Activated CD4-positive, alpha-beta T cell treated with anti-CD3 and anti-CD28 coated beads for 36 hours (primary cell): ENCODE data around the gene KEL. TPM values are rescaled to one million over a fixed set of nuclear protein-coding genes. Genes with fewer than 3 reads are reported as not detected.

Experiments used
- ATAC-seq: fragments of 200-7000 bp; cut with Tn5 transposase; one replicate; pipeline ENCODE4 v1.10.0; 2021; ENCODE audit warnings: mild to moderate bottlenecking, moderate library complexity
- CTCF ChIA-PET: fragments of 350-600 bp; sonication (Branson Sonifier 250); formaldehyde crosslinking; loops from one replicate; lab custom pipeline; 2021; ENCODE audit warnings: antibody characterized with exemption; lab: Charles Lee
- POLR2A ChIA-PET: fragments of 350-600 bp; sonication (Branson Sonifier 250); formaldehyde crosslinking; loops from one replicate; lab custom pipeline; 2021; ENCODE audit warnings: antibody characterized with exemption, inconsistent platforms; lab: Charles Lee
- DNase-seq: peaks from one replicate; pipeline ENCODE4 v3.0.0-alpha.2; 2020
- H3K27ac Mint-ChIP-seq: one replicate; pipeline ENCODE4 v1.8.0; 2021; ENCODE audit warnings: mixed read lengths
- H3K27me3 Mint-ChIP-seq: one replicate; pipeline ENCODE4 v1.8.0; 2021; ENCODE audit warnings: mixed read lengths
- H3K36me3 Mint-ChIP-seq: one replicate; pipeline ENCODE4 v1.8.0; 2021; ENCODE audit warnings: low read depth, mixed read lengths
- H3K4me1 Mint-ChIP-seq: one replicate; pipeline ENCODE4 v1.8.0; 2021; ENCODE audit warnings: mixed read lengths
- H3K4me3 Mint-ChIP-seq: one replicate; pipeline ENCODE4 v1.8.0; 2021; ENCODE audit warnings: mild to moderate bottlenecking, moderate library complexity, mixed read lengths
- H3K9me3 Mint-ChIP-seq: one replicate; pipeline ENCODE4 v1.8.0; 2021; ENCODE audit warnings: low read depth, mixed read lengths
- intact Hi-C, 2 experiments: fragments of 100-400 bp; cut with DNase I in 1 of 2; cut with micrococcal nuclease in 1 of 2; formaldehyde crosslinking; loops; one replicate each; pipeline versions ENCODE4 v1.14.2 to v1.15.1; 2022 to 2024; cut with DNase I, micrococcal nuclease
- total RNA-seq, 2 experiments: library from RNA; stranded (reverse); gene quantifications; one replicate each; pipeline ENCODE4 v1.2.3, GENCODE V29; 2021

The KEL gene
- total RNA-seq, 2 experiments from 2014 or later: 0.32 to 0.44 TPM

DNA sequence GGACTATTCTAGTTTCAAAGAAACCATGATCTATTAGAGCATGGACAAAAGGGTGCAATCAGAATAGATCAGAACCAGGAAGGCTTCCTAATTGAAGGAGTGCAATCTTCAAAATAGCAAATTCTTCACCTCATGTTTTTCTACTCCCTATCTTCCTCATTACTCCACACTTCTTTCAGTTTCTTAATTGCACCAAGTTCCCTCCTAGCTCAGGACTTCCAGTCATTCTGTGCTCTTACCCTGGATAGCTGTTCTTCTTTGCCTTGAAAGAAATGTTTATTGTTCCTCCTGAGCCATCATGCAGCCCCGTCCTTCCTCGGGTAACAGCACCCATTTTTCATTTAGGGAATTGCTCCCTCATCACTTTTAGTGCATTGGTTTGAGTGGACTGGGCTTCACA is 51.7 kb downstream of the KEL start:
- no peak for DNase-seq
- ATAC-seq: no peak
- ChIA-PET CTCF (interaction anchor here (1.5 to 1.7 kb wide), 2 partner anchors 9 to 93 kb away, joined by 5 to 6 read pairs; no protein-coding TSS in a partner anchor), POLR2A (no interaction called here)
- Mint-ChIP-seq H3K9me3 (no peaks in the 10 kb centered on the region), H3K4me1 (no peaks in the 10 kb centered on the region), H3K27me3 (peaks cover 22% of the 10 kb centered on the region), H3K36me3 (no peaks in the 10 kb centered on the region), H3K4me3 (no peak overlapping the region), H3K27ac (no peak overlapping the region)
- intact Hi-C loops: no loop called here

DNA sequence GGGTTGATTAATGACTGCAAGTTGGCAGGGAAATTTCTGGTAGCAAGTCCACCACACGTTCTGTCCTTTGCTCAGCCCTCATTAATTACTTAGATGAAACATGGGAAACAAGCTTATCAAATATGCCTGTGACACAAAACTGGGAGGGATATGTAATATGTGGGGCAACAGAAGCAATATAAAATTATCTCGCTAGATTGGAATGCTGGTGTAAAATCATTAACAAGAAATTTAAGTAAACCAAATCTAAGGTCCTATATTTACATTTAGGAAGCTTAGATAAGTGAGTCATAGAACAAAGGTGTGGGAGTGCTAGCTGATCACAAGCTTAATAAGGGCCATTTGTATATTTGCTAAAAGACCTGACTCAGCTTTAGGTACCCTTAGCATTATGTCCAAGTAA is 52.1 kb downstream of the KEL start:
- POLR2A ChIA-PET: interaction anchor here (0.7 kb wide), 1 partner anchor 37 kb away, joined by 3 read pairs; no protein-coding TSS in a partner anchor
- ATAC-seq (no peak), DNase-seq (no peak)
- H3K4me1 Mint-ChIP-seq: no peaks in the 10 kb centered on the region
- H3K9me3 Mint-ChIP-seq: no peaks in the 10 kb centered on the region
- no peak overlapping the region for H3K4me3 Mint-ChIP-seq
- H3K27ac Mint-ChIP-seq: no peak overlapping the region
- CTCF ChIA-PET: interaction anchor here (1.5 to 1.7 kb wide), 2 partner anchors 10 to 94 kb away, joined by 5 to 6 read pairs; no protein-coding TSS in a partner anchor
- no peaks in the 10 kb centered on the region for H3K36me3 Mint-ChIP-seq
- H3K27me3 Mint-ChIP-seq: peaks cover 22% of the 10 kb centered on the region
- intact Hi-C loops: no loop called here

DNA sequence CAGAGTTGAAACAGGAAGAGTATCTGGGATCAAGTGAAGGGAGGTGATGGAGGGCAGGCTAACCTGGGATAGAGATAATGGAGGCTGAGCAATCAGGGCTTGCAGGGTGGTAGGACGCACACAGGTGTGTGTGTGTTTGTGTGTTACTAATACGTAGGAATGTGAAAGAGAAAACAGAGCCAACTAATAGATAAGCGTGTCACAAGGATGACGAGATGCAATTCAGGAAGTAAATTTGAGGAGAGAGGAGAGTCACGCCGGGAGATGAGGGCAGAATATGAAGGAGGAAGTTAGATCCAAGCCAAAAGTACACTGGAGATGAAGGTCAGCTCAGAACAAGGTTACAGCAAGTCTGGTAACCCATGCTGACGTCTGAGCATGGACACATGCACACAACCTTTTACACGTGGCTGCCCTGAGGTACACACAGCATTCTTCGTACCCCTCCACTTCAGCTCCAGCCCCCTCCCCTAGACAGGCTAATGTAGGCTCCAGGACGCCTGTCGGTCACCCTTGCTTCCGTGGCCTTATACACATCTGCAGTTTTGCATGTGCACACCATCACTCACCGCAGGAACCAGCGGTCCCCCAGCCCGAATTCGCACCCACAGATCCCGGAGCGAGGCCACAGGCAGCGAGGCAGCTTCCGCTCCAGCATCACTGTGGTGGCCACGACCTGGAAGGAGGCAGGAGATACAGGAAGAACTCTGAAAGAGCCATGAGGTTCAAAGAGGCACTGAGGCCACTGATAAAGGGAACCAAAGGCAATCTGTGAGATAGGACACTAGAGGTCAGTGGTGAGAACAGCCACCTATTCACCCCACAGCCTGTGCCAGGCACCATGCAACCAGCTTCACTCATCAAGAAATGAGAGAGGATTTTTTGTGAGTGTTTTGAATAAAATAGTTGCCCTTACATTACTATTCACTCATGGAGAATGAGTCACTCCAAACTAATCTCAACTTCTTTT is 53.0 kb downstream of the KEL start:
- DNase-seq (no peak), ATAC-seq (peak; percentile 51)
- Mint-ChIP-seq H3K4me1 (no peaks in the 10 kb centered on the region), H3K36me3 (no peaks in the 10 kb centered on the region), H3K9me3 (no peaks in the 10 kb centered on the region), H3K4me3 (no peak overlapping the region), H3K27ac (no peak overlapping the region), H3K27me3 (peaks cover 22% of the 10 kb centered on the region)
- intact Hi-C loops: no loop called here
- POLR2A ChIA-PET: interaction anchor here (0.7 kb wide), 1 partner anchor 38 kb away, joined by 3 read pairs; no protein-coding TSS in a partner anchor
- CTCF ChIA-PET: interaction anchor here (0.5 to 1.7 kb wide), 4 partner anchors 11 to 723 kb away, joined by 3 to 6 read pairs (median 4); no protein-coding TSS in a partner anchor

DNA sequence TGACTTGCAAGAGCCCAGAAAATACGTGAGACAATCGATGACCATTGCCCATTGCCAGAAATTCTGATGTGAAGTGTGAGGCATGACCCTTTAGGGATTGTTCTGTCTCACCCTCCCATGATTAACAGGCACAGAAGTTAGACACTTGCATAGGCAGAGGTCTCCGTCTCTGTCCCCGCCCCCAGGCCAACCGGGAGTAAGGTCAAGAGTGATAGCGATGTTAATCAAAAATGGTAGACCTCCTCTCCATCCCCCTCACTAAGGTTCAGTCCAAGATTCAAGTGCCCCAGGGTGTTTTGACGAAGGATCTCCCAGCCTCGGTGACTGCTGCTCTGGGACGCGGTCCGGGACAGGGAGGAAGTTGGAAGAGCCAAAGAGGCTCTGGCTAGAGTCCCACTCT is 53.9 kb downstream of the KEL start:
- intact Hi-C loops: no loop called here
- POLR2A ChIA-PET: no interaction called here
- H3K4me3 Mint-ChIP-seq: no peak overlapping the region
- H3K27me3 Mint-ChIP-seq: peaks cover 19% of the 10 kb centered on the region
- H3K9me3 Mint-ChIP-seq: no peaks in the 10 kb centered on the region
- no peak for DNase-seq
- no peak for ATAC-seq
- no peaks in the 10 kb centered on the region for H3K36me3 Mint-ChIP-seq
- no peaks in the 10 kb centered on the region for H3K4me1 Mint-ChIP-seq
- CTCF ChIA-PET: no interaction called here
- H3K27ac Mint-ChIP-seq: no peak overlapping the region

DNA sequence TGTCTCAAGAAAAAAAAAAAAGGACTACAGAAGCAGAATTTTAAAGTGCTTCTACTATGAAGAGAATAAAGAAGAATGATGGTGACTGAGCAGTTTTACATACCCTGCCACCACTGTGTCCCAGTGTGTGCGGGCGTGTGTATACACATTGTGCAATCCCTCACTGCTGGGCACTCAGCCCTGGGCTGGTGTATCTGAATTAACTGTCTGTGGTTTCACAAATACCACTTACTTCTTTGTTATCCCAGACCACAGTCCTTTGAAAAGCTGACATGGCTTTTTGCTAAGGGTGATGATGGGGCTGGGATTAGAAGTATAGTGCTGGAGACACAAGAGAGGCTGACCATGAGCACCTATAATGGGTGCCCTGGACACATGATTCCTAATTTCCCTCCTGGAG is 55.5 kb downstream of the KEL start:
- H3K9me3 Mint-ChIP-seq: no peaks in the 10 kb centered on the region
- no peaks in the 10 kb centered on the region for H3K36me3 Mint-ChIP-seq
- H3K4me1 Mint-ChIP-seq: no peaks in the 10 kb centered on the region
- DNase-seq (no peak), ATAC-seq (no peak)
- CTCF ChIA-PET: no interaction called here
- peaks cover 16% of the 10 kb centered on the region for H3K27me3 Mint-ChIP-seq
- POLR2A ChIA-PET: no interaction called here
- intact Hi-C loops: no loop called here
- no peak overlapping the region for H3K4me3 Mint-ChIP-seq
- no peak overlapping the region for H3K27ac Mint-ChIP-seq

- ATAC-seq (no peak), DNase-seq (no peak)
- peaks cover 12% of the 10 kb centered on the region for H3K27me3 Mint-ChIP-seq
- CTCF ChIA-PET: interaction anchor here (0.7 kb wide), 1 partner anchor 442 kb away, joined by 3 read pairs; no protein-coding TSS in a partner anchor
- H3K4me1 Mint-ChIP-seq: no peaks in the 10 kb centered on the region
- intact Hi-C loops: no loop called here
- H3K9me3 Mint-ChIP-seq: no peaks in the 10 kb centered on the region
- POLR2A ChIA-PET: no interaction called here
- H3K27ac Mint-ChIP-seq: no peak overlapping the region
- no peak overlapping the region for H3K4me3 Mint-ChIP-seq
- H3K36me3 Mint-ChIP-seq: no peaks in the 10 kb centered on the region
These were observed 56.4 kb downstream of the KEL start for GRCh38 chr7:142905759-142906158.

GRCh38 chr7:142904128-142904527 is 58.0 kb downstream of the KEL start:
- Mint-ChIP-seq H3K9me3 (no peaks in the 10 kb centered on the region), H3K4me1 (no peaks in the 10 kb centered on the region), H3K36me3 (no peaks in the 10 kb centered on the region), H3K27ac (no peak overlapping the region), H3K4me3 (no peak overlapping the region), H3K27me3 (peaks cover 12% of the 10 kb centered on the region)
- DNase-seq (no peak), ATAC-seq (no peak)
- ChIA-PET CTCF (interaction anchor here (1.4 kb wide), 1 partner anchor 31 kb away, joined by 5 read pairs; no protein-coding TSS in a partner anchor), POLR2A (no interaction called here)
- intact Hi-C loops: no loop called here

- no peaks in the 10 kb centered on the region for H3K27me3 Mint-ChIP-seq
- no peak overlapping the region for H3K4me3 Mint-ChIP-seq
- intact Hi-C loops: no loop called here
- ChIA-PET CTCF (interaction anchor here (1.3 kb wide), 2 partner anchors 15 to 21 kb away, joined by 4 read pairs; no protein-coding TSS in a partner anchor), POLR2A (no interaction called here)
- no peaks in the 10 kb centered on the region for H3K4me1 Mint-ChIP-seq
- ATAC-seq (no peak), DNase-seq (no peak)
- no peak overlapping the region for H3K27ac Mint-ChIP-seq
- H3K9me3 Mint-ChIP-seq: no peaks in the 10 kb centered on the region
- H3K36me3 Mint-ChIP-seq: no peaks in the 10 kb centered on the region
These were observed 60.5 kb downstream of the KEL start for GRCh38 chr7:142901426-142902259.

GRCh38 chr7:142899661-142900060 is 62.5 kb downstream of the KEL start:
- no peaks in the 10 kb centered on the region for H3K4me1 Mint-ChIP-seq
- H3K9me3 Mint-ChIP-seq: no peaks in the 10 kb centered on the region
- no peak overlapping the region for H3K27ac Mint-ChIP-seq
- H3K36me3 Mint-ChIP-seq: no peaks in the 10 kb centered on the region
- ATAC-seq (no peak), DNase-seq (no peak)
- POLR2A ChIA-PET: no interaction called here
- intact Hi-C loops: no loop called here
- no peak overlapping the region for H3K4me3 Mint-ChIP-seq
- CTCF ChIA-PET: interaction anchor here (0.6 kb wide), 1 partner anchor 456 kb away, joined by 3 read pairs; no protein-coding TSS in a partner anchor
- H3K27me3 Mint-ChIP-seq: no peaks in the 10 kb centered on the region

- H3K4me3 Mint-ChIP-seq: no peak overlapping the region
- H3K36me3 Mint-ChIP-seq: no peaks in the 10 kb centered on the region
- no peak overlapping the region for H3K27ac Mint-ChIP-seq
- H3K9me3 Mint-ChIP-seq: no peaks in the 10 kb centered on the region
- intact Hi-C loops: no loop called here
- CTCF ChIA-PET: interaction anchor here (0.6 to 1.3 kb wide), 4 partner anchors 25 to 105 kb away, joined by 3 to 4 read pairs (median 3); no protein-coding TSS in a partner anchor
- no peak for DNase-seq
- ATAC-seq: no peak
- POLR2A ChIA-PET: no interaction called here
- H3K27me3 Mint-ChIP-seq: no peaks in the 10 kb centered on the region
- H3K4me1 Mint-ChIP-seq: no peaks in the 10 kb centered on the region
These were observed 63.6 kb downstream of the KEL start for GRCh38 chr7:142898377-142899170.
